SIG-M5 treated with dmso at 0.1 percent for 504 hours (cell line): ENCODE measurements around the gene PPIE.

ENCODE experiments used
- DNase-seq: peaks from one replicate; lab custom pipeline; 2025; ENCODE audit not compliant: unreplicated experiment; lab: John Stamatoyannopoulos, UW

Gene PPIE

GRCh38 chr1:39738622-39739366 is at the start of gene PPIE:
PPIE (plus strand) TSS chr1:39738882; CDS start chr1:39738901, 19 bp downstream.
- peak; percentile 90 for DNase-seq

- peak; percentile 11 for DNase-seq
Measured at GRCh38 chr1:39689214-39689613, 49.5 kb upstream of the PPIE start.

GRCh38 chr1:39689635-39690034 is 49.0 kb upstream of the PPIE start:
- DNase-seq = no peak

GRCh38 chr1:39690225-39690624 is 48.5 kb upstream of the PPIE start:
- no peak for DNase-seq

DNA sequence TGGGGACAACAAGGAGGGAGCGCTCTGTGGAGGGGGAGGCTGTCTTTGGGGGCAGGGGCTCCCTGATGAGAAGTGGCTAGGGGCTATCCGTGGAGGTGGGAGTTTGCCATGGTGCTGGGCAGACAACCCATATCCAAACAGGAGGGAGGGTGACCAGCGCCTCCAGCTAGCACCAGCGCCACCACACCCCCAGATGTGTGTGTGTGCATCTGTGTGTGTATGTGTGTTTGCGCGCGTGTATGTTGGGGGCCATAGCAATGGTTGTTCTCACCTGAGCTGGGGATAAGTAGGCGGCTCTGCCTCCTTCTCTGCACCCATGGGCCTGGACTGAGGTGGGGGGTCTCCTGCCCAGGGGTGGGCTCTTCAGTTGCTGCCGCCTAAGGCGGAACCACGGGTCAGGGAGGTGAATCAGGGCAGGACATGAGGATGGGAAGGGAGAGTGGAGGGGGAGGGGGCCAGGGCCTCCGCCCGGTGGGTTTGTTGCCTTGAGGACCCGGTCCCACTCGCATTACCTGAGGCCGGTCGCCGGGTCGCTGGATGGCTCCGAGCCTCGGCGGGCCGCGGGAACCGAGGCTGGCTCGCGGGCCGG is 47.8 kb upstream of the PPIE start:
- no peak for DNase-seq

- DNase-seq = peak; percentile 78
Measured at GRCh38 chr1:39691383-39692151, 47.1 kb upstream of the PPIE start, which contains the start of gene HPCAL4. HPCAL4 (minus strand) TSS chr1:39691433; CDS start chr1:39684603, 6,830 bp downstream.

DNA sequence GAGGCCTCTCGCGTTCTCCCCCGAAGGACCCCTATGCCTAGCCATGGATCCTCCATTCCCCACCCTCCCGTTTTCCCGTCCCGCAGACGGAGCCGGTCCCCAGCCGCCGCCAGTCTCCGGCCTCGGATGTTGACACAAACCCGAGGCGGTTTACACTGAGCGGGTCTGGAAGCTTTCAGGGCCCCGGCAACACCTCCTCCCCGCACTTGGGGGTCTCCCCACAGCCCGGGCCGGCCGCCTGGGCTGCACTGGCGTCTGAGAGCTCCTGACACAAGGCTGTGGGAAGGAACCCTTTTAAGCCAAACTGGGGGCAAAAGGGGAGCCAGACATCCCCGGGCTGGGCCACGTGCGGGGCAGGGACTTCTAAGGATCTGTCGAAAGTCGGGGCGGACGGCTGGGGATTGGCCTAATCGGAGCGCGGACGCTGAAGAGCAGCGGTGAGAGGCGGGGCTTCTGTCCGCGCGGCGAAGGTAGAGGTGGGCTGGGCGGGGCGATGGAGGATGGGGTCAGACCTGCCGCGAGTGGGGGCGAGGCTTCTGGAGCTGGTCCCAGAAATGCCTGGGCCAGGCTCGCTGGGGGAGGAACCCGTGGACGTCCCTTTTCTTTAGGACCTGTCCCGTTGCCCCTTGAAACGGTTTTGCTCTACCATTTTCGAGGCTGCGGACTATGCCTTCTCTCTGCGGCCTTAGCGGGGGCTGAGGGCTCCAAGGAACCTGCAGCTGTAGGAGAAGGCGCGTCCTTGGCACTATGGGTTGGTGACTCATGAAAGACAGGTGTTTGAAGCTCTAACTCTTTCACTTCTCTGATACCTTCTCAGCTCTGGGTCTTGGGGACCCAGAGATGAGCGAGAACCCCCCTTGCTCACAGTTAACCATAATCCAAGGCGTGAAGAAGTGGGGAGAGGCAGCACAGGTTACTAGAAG is 46.3 kb upstream of the PPIE start:
- DNase-seq = no peak

DNA sequence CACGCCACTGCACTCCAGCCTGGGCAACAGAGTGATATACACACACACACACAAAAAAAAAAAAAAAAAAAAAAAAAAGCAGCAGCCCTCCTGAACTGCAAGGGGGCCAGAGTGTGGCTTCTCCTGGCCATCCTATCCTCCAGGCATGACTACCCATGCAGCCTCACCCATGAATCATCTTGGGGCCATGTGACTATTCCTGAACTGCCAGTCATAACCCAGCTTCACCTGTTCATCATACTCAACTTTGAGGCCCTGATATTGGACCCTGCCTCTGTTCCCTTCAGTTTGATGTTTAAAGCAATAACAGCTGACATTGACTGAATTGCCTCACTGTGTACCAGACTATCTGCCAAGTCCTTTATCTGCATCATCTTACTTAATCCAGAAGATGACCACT is 44.7 kb upstream of the PPIE start:
- DNase-seq = no peak

GRCh38 chr1:39695016-39695415 is 43.7 kb upstream of the PPIE start:
- no peak for DNase-seq

- no peak for DNase-seq
Measured at GRCh38 chr1:39696448-39696847, 42.2 kb upstream of the PPIE start.

- no peak for DNase-seq
Measured at GRCh38 chr1:39698568-39698967, 40.1 kb upstream of the PPIE start.

DNA sequence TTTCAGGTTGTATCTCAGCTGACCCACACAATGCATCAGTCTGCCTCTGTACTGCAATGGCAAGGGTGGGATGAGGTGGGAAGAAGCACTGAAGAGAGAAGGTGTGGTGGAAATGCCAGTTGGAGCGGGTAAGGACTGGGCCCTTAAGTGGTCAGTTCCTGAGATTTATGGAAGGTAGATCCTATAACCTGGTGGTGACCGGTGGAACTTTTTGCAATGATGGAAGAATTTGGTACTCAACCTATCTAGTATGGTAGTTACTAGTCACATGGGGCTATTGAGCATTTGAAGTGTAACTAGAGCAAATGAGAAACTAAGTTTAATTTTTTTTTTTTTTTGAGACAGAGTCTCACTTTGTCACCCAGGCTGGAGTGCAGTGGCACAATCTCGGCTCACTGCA is 39.3 kb upstream of the PPIE start:
- no peak for DNase-seq

GRCh38 chr1:39700348-39700747 is 38.3 kb upstream of the PPIE start:
- DNase-seq = no peak

DNA sequence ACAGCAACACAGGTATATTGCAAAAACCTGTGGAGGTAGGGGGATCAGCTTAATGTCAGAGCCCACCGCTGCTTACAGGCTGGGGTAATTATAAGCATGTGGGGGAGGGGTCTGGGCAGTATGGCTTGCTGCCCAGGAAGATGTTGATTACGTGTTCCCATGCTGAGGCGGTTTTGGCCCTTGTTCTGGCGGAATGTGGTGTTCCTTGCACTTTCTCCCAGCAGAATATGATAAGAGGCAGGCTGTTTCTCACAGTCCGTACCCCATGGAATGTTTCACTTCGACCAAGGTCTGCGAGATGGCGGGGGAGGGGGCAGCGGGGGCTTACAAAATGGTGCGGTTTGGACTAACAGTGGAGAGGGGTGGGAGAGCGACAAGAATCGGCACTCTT is 37.6 kb upstream of the PPIE start:
- DNase-seq = no peak

GRCh38 chr1:39704757-39705156 is 33.9 kb upstream of the PPIE start:
- DNase-seq = no peak

GRCh38 chr1:39707506-39707905 is 31.2 kb upstream of the PPIE start:
- DNase-seq = no peak

GRCh38 chr1:39711104-39711965 is 27.3 kb upstream of the PPIE start:
- DNase-seq = no peak

DNA sequence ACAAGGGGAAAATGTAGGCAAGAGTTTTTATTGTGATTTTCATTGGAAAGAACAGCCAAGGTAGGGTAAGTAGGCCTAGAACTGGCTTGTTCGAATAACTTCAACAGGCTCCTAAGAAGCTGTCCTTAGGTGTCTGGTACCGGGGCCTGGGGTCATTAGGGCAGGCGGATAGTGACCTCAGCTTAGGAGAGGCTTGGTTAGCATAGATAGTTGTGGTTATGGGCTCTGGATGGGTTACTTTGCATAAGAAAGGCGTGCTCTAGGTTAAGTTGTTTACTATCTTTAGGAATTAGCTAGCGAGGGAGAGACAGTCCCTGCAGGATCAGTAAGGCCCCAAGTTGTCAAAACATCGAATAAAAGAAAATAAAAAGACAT is 26.7 kb upstream of the PPIE start:
- DNase-seq = no peak

DNA sequence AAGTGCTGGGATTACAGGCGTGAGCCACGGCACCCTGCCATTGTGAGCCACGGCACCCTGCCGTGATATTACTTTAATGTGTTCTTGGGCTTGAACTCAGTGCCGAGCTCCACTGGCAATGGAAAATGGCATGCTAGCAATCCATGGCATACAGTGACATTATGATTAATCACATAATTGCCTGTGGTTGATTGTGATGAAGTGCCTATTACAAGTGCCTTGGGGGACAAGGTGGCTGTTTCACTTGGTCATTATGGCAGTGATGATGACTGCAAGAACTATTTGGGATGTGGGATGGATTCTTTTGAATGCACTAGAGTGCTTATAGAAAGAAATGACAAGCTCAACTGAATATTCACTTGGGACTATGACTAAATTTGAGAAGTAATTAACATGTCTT is 25.1 kb upstream of the PPIE start:
- DNase-seq = no peak

DNA sequence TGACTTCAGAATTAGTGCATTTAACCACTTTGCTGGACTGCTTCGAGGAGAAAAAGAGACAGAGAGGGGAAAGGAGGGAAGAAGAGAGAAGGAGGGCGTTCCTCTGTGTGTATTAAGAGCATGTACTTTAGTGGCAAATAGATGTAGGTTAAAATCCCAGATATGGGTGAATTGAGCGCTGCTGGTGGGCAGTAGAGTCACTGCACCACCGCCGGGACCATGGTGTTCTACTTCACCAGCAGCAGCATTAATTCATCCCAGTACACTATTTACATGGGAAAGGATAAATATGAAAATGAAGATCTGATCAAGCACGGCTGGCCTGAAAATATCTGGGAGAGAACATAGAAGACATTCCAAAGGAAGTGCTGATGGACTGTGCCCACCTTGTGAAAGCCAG is 20.9 kb upstream of the PPIE start:
- no peak for DNase-seq
